GM18498 (cell line): Measurements from ENCODE around the gene MBLAC1.

Experiments used
- ATAC-seq: cut with Tn5 transposase; IDR thresholded peaks from one replicate; pipeline ENCODE4 v1.9.1; 2021; ENCODE audit warnings: mild to moderate bottlenecking, moderate library complexity; ENCODE audit not compliant: unreplicated experiment

MBLAC1 gene

GRCh38 chr7:100152937-100153666, 26.3 kb downstream of the MBLAC1 start:
- no peak for ATAC-seq

DNA sequence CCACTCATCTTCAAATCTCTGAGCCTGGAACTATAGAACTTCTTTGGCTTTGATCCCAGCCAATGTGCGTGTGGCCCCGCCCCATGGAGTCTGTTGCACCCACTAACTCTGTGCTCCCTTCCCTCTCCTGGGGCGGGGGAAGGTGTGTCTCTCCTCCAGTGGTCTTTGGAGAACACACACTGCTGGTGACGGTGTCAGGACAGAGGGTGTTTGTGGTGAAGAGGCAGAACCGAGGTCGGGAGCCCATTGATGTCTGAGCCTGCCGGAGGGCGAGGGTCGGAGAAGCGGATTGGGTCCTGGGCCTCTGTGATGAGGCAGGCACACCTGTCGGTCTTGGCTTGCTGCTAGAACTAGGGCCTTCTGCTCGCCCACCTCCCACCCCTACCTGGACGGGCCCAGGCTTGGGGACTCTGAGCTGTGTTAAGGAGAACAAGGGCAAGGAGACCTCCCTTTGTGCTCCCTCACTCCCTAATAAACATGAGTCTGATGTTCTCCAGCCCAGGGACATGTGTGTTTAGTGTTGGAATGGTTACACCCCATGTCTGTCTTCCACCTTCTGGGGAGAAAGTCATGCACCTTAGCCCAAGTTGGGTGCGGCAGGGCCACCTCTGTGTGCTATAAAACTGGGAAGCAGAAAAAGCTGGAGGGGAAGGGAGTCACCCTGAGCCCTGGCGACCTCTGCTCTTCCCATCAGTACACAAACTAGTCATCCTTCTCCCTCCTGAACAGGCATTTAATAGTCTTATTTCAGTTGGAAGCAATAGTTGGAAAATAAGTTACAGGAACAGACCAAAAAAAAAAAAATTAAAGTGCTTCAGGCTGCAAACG, 27.2 kb downstream of the MBLAC1 start:
- no peak for ATAC-seq

- ATAC-seq: no peak
Observed at GRCh38 chr7:100154651-100155491, 28.1 kb downstream of the MBLAC1 start.

- ATAC-seq: no peak
Observed at GRCh38 chr7:100155553-100156317, 29.0 kb downstream of the MBLAC1 start.

GRCh38 chr7:100156331-100157068, 29.7 kb downstream of the MBLAC1 start:
- ATAC-seq: no peak

GRCh38 chr7:100157069-100157333, 30.2 kb downstream of the MBLAC1 start:
- no peak for ATAC-seq

DNA sequence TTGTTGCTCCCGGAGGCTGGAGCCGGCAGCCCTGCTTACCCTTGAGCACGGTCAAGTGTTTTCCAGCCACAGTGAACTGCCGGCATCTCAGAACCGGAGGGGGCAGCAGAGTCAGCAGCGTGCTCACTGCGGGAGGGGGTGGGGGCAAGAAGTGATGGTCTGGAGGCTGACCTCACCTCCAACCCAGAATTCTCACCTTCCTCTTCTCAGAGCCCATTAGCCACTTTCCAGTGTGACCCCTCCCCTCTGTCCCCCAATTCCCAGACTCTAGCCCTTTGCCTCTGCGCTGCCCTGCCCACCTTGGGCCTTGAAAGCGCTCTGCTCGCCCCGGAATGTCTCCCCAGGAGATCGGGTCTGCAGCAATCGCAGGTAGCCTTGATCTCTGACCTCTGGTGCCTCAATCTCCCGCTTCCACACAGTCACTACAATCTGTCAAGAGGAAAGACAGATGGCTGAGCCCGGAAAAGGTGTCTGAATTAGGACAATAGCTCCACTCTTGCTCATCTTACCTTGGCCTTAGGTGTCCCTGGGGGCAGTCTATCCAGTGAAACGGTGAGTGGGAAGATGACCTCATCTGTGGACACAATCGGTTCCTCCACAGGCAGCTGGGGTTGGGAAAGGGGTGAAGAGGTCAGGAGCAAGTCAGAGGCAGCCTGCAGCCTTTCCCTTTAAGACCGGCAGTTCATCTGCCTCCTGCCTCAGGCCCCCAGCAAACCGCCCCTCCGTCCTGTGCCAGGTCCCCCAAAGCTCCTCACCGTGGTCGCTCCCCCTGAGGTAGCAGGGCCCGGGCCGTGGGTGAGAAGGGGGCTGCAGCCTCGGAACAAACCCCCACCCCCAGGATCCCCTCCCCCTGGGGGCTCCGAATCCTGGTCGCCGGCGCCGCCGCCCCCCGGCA, 30.8 kb downstream of the MBLAC1 start:
- ATAC-seq: no peak

DNA sequence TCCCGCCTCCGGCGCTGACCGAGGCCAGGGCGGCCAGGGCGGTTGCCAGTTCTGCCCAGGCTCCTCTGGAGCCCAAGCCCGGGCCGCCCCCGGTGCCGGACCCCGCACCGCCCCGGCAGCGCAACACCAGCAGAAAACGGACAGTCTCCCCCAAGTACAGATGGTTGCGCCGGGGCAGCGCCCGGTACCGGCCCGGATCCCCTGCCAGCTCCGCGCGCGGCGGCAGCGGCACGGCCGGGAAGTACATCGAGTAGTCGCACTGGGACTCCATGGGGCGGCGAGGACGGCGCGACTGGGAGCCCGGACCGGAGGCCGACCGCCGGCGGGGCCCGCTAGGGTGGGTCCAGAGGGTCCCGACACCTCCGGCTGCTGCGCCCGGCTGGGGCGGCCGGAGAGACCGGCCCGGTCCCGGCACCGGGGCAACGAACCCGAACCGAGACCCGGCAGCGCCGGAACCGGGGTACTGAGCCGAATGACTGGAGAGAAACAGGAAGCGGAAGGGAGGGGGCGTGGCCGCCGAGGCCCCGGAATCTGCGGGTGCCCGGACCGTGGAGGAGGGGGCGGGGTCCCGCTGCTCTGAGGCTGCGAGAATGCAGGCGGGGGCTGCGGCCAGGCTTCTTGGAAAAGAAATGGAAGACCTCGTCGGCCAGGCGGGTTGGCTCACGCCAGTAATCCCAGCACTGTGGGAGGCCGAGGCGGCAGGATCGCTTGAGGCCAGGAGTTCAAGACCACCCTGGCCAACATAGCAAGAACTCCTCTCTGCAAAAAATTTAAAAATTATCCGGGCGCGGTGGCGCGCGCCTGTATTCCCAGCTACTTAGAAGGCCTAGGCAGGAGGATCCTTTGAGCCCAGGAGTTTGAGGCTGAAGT, 31.7 kb downstream of the MBLAC1 start, which contains the start of gene TRAPPC14:
Gene TRAPPC14 (minus strand): TSS at position 495 of the 870 bp plus-strand sequence. CDS start 224 bp downstream, at position 271.
- peak; percentile 75 for ATAC-seq

DNA sequence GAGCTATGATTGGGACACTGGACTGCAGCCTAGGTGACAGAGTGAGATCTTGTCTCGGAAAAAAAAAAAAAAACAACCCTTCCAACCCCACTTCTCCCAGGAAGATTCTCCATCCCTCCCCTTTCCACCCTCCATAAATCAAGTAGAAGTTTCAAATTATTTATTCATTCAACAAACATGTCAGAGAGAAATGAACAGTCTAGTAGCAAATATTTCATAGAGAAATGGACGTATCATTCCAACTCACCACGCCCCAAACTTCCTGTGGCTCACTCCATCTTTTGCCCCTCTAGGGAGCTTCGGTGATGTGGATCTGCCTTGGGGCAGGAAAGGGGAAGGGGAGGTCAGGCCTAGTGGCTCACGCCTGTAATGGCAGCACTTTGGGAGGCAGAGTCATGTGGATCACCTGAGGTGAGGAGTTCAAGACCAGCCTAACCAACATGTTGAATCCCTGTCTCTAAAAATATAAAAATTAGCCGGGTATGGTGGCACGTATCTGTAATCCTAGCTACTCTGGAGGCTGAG, 32.4 kb downstream of the MBLAC1 start:
- no peak for ATAC-seq

DNA sequence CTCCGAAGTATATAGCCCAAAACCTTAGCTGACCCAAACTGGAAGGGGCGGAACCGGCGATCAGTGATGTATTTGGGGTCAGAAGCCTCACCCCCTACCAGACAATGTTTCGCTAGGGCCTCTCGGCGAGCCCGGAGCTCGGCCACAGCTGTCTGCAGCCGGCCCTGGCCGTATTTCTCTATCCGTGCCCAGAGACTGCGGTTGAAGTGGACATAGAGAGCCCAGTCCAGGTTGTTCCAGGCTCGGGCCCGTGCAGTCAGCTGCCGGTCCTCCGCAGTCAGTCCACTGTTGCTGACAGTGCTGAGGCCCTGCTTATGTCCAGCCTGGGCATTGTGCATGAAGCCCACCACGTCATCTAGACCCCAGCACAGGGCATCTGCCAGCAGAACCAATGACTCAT, 33.3 kb downstream of the MBLAC1 start:
- ATAC-seq: no peak

- ATAC-seq: no peak
Observed at GRCh38 chr7:100163006-100163531, 36.3 kb downstream of the MBLAC1 start.

- ATAC-seq: no peak
Observed at GRCh38 chr7:100163871-100164270, 37.1 kb downstream of the MBLAC1 start.

DNA sequence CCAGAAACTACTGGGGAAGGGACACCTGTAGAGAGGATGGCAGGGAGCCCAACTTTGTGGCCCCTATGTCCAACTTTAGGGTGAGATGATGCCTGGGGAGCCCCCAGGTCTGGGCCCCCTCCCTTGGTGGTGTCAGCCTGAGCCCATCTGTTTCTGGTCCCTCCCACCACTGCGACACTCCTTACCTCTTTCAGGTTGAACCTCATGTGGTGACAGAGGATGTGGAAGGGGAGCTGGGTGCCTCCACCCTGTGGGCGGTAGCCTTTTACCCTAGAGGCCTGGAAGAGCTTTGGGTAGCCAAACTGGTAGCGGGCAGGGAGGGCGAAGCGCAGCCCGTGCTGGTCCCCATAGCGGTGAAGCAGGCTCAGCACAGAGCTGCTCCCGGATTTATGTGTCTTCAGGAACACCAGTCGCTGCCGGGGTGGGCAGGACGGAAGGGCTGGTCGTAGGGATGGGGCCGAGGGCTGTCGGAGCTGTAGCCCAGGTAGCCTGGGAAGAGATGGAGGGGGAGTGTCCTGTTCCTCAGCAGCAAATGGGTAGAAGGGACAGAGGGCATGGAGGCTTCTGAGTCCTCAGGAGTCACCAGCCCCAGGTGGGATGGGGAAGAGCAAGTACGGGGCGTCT, 39.7 kb downstream of the MBLAC1 start:
- no peak for ATAC-seq

DNA sequence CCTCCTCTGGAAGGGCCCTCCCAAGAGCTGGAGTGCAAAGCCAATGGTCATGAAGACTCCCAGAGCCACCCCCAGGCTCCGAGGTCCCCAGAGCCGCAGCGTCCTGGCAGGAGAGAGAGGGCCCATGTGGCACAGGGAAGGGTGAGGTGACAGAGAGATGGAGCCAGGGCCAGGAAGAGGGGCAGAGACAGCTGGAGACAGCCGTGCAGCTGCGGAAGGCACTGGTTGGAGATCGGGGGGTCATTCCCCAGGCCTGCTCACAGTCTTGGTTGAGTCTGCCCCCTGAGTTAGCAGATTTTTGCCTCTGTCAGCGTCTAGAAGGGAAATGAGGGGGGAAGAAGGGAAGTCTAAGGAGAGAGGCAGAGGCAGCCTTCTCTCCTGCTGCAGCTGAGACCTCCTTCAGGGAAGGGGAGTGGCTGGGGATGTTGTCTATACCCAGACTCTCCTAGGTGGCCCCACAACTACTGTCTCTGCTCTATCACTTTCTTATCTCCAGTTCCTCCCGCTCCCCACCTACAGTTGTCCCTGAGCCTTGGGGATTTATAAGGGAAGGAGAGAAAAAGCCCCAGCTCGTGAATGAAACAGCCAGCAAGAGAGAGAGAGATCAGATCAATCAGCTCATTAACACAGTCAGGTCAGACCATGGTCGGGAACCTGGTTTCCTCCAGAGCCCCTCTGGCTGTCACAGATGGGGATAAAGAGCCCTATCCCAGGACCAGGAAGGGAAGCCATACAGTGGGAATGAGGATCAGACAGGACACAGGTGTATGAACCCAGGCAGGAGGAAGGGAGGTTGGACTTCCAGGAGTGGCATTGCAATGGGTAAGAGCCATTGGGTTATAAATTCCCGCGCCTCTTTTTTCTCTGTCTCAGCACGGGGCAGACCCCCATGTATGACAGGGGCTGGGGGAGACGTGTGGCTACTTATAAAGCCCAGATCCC, 40.5 kb downstream of the MBLAC1 start:
- ATAC-seq: no peak

DNA sequence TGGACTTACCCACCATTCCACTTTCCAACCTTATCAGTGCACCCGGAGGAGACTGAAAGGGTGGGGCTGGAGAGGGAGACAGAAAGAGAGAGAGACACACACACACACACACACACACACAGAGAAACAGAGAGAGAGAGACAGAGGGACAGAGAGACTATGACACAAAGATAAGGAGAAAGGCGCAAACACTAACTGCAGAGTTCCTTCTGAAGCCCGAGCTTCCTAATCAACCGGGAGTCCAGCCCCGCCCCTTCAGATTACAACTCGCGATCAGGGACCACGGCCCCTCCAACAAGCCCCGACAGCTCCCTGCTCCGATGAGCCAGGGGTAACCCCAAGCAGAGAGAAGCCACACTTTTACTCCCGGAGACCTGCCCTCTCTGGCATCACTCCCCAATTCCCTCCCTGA, 41.2 kb downstream of the MBLAC1 start:
- no peak for ATAC-seq
